GM19467 (cell line): ENCODE measurements around the gene ME3.
A peak's percentile ranks its signal among the peaks of the same experiment; 100 is the strongest.

Experiments
- ATAC-seq: cut with Tn5 transposase; IDR thresholded peaks from one replicate; pipeline ENCODE4 v1.9.1; 2021; ENCODE audit warnings: mild to moderate bottlenecking, moderate library complexity; ENCODE audit not compliant: unreplicated experiment

Gene ME3

DNA sequence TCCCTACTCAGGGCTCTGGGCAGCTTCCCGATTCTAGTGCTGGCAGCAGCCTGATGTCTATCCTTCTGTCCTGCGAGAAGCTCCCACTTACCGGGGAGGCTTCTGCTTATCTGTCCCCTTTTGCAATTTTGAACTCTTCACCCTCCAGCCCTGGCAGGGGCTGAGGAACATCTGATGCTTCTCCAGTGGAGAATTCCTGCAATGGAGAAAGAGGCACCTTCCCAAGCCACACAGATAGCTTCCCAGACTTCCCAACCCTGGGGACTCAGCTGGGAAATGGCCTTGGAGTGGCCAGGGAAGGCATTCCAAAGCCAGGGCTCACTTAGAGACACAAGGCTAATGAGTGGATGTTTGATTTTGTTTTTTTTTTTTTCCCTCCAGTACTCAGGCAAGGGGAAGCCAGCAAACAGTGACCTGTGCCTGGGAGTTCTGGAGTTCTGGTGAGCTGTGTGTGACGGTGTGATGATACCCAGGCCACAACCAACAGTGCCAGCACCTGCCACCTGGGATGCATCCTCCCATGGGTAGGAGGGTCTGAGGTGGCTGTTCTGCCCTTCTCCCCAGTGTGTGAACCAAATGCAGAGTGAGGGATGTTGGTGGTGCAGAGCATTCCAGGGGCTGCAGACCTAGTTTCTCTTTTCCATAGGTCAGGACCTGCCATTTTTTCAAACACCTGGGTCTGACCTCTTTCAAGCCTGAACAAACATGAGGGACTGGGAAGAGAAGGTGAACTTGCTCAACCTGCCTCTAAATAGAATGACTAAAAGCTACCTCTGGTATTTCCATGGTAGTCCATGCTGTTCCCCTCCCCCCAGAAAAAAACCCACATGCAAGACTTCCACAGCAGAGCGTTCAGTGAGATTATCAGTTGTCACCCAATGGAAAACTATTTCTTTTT, 202.7 kb downstream of the ME3 start:
- ATAC-seq: no peak

DNA sequence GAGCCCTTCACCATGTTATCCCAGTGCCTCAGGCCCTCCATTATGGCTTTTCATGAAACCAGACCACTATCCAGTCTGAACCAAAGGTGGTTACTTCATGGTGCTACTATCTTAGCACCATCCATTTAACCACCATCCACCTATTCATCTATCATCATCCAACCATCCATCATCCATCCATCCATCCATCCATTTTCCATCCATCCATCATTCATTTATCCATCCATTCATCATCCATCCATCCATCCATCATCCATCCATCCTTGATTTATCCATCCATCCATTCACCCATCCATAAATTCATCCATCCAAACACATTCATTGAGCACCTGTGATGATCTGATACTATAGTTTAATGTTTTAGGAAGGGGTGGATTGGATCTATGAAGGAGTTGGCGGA, 204.2 kb downstream of the ME3 start:
- ATAC-seq: no peak

DNA sequence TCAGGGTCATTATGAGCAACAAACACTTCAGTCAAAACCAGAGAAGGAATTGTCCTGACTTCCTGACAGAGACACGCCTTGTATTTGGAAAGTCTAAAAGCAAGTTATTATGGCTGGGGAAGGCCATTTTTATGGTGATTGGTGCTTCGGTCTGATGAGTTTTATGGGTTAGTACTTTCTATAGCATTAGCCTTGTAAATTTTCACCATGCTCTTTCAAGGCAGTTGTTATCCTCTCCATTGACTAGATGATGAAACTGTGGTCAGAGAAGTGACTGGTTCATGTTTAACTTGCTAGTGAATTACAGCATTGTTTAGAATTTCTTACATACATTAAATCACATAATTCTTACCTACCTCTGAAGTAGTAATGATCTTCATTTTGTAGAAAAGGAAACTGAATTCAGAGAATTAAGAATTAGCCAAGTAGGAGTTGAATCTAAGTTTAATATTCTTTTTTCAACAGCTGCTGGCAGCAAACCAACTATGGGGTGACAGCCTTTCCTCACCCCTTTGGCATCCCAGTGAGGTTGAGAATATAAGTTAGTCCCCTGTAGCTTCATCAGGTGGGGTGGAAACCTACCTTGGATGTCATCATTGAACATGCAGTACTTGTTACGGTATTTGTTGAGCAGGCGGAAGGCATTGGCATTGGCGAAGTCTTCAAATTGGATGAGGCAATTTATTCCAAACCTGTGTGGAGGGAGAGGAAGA, 207.8 kb downstream of the ME3 start:
- ATAC-seq: no peak

DNA sequence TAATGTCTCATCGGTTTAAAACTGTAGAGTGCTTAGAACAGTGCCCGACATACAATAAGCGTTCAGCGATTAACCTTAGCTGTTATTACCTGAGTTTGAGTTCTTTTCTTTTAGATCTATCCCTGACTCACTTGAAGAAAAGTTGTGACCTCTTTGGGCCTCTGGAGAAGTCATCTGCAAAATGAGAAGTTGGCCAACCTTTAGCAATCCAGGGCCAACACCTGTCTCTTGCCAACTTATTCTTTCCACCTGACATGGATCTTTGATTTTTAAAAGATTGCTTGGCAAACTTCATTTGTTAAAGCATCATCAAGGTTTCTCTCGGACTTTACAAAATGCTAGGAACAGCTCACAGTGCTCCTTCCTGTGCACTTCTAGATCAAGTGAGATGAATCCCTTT, 208.5 kb downstream of the ME3 start:
- ATAC-seq: no peak

DNA sequence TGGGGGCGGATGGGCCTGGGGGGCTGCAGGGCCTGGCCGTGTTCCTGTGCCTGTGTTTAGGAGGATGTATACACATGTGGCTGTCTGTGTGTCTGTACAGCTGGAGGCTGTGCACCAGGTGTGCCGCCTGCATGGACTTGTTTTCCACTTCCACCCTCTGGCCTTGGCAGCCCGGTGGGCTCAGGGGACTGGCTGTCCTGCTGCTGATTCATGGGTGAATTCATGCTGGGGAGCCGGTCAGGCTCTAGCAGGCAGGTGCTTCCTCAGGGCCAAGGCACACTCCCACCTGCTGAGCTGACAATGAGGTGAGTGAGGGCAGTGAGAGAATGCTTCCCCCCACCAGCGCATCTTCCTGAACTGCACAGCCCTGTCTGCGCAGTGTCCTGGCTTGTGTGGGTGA, 209.3 kb downstream of the ME3 start:
- ATAC-seq: no peak

DNA sequence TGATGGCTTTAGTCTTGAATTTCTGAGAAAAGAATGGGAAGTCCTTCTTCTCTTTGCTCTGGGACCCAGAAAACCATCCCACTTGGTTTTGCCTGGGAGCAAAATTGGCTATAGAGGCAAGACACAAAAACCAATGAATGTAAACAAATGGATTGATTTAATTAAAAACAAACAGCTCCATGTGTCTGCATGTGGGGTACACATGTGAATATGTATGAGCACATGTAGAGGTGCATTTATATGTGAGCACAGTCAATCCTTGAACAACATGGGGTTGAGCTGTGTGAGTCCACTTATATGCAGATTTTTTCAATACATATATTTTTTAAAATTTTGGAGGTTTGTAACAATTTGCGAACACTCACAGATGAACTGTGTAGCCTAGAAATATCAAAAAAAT, 210.5 kb downstream of the ME3 start:
- no peak for ATAC-seq

DNA sequence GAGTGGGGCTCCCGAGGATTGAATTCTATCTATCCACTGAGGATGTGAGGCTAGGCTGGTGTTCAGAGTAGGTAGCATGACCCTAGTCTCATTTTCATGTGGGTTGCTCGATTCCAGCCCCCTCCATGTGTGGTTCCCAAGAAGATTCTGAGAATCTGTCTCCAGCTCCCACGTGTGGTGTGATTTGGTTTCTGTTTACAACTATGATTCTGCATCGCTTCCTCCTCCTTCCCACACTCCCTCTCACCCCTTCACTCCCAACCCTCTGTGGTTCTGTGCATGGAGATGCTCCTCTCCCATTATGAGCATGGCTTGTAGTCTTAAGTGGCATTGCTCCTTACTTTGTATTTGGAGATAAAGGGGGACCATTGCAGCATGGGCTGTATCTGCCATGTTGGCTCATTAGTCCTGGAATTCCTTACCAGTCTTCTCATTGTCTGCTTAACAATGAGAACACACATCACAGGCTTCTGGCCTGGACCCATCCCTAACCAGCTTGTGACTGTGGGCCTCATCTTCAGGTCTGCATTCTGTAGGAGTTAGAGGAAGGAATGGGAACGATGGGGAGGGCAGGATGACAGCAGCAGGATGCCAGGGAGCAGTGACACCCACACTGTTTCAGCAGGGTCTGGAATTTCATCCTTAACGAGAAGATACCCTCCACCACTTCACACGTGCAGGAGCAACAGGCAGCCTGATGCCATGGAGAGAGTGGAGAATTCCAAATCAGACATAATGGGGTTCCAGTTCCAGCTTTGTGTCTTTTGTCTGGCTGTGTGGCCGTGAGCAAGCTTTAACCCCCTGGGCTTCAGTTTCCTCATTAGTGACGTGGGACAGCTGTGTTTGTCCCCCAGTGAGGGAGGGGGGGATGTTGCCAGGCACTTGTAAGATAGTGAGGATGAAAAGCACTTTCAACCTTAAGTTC, 211.7 kb downstream of the ME3 start:
- no peak for ATAC-seq

DNA sequence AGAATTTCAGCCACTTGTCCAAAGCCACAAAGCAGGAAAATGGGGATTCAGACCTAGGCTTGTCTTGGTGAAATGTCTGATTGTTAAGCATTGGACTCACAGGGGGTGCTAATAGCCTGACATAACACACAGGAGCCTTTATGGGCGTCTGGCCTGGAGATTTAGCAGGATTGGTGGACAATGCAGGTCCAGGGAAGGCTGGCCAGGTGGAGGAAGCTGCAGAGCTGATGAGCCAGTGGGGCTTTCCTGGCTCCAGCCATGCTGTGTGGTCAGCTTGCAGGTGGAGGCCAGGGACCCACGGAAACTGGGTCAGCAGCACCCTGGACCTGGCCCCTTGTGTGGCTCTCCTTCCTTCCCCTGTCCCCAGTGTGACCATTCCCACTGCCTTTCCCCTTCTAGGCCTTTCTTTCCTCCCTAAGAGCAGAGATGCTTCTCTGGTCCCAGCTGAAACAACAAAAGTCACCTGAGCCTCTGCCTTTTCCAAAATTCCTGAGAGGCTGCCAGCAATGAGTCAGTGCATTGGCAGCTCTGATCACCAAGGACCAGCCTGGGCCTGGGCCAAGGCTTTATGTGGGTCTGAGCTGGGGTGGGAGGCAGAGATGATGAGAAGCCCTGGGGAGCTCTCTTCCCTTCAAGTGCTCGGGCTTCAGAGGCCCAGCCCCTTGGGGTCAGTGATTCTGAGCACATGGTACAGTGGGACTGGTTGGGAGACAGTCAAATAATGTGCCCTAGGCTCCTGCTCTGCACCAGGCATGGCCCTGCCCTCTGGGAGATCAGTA, 212.5 kb downstream of the ME3 start:
- ATAC-seq: no peak

DNA sequence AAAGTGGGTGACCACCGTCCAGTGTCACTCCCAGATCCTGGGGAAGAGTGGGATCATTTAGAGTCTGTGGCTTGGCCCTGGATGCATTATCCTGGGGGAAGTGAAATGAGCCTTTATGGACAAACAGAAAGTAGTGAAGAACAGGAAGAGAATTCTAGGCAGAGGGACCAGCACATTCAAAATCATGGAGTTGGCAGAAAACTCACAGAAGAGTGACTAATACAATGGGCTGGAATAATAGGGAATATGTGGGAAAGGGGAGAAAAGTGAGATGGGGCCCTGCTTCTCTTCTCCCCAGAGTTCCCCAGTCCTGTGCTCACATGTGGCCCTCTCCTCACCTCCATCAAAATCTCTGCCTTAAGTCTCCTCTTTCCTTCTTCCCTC, 213.4 kb downstream of the ME3 start:
- ATAC-seq: no peak

DNA sequence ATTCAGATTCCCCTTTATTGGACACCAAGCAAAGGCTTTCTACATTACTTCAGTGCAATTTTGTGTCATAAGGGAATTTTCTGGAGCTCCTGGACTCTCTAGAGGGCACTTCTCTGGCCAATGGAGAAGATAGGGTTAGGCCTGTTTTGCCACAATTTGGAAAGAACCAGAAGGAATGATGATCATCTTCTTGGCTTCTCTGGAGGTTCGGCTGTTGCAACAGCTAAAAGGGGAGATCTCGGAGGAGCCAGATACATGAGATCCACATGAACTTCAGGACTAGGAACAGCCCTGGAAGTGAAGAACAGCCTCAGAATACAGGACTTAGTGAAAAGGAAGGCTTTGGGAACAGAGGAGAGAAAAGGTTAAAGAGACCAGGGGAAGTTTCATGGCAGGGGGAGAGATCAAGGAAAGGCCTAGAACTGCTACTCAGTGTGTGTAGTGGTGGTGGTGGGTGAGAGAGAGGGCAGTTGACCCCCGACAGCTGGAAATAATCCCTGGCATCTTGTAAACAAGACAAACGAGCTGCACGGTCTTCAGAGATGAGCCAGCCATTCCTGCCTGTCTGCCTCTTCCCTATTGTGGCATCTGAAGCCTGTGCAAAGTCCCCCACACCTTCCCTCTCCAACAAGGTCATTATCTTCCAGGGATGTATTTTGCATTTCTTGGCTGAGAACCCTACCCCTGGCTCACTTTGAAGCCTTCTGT, 214.0 kb downstream of the ME3 start:
- no peak for ATAC-seq

DNA sequence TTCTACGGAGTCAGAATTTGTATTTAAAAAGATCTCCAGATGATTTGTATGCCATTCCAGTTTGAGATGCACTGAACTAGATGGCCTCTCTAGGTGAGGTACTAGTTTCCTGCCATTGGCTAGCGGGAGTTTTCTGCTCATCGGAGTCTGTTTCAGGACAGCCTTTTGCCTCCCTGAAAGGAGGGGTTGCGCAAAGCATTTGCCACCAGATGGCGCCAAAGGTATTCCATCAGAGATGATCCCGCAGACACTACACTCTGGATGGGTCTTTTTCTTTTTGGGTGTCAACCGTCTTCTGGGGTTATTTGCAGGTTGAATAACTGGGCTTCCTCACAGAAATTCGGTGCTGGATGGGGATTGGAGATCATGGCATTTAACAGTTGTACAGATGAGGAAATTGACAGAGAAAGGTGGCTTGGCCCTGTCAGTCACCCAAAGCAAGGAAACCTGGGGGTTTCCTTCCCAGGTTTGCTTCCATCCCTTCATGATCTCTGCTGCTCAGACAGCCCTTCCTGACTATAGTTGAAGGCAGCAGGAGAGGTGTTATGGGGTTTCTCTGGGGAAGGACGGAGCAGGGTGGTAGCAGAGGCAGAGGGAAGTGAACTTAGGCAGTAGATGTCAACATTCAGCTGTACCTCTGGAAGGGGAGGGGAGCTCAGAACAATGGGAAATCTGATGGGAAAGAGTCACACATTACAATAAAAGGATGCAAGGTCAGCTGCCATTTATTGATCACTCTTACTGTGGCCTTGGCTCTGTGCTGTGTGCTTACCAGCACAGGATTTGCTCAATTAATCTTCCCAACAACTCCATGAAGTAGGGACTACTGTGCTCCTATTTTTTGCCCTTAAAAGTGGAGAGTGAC, 216.1 kb downstream of the ME3 start:
- ATAC-seq: peak; percentile 82

DNA sequence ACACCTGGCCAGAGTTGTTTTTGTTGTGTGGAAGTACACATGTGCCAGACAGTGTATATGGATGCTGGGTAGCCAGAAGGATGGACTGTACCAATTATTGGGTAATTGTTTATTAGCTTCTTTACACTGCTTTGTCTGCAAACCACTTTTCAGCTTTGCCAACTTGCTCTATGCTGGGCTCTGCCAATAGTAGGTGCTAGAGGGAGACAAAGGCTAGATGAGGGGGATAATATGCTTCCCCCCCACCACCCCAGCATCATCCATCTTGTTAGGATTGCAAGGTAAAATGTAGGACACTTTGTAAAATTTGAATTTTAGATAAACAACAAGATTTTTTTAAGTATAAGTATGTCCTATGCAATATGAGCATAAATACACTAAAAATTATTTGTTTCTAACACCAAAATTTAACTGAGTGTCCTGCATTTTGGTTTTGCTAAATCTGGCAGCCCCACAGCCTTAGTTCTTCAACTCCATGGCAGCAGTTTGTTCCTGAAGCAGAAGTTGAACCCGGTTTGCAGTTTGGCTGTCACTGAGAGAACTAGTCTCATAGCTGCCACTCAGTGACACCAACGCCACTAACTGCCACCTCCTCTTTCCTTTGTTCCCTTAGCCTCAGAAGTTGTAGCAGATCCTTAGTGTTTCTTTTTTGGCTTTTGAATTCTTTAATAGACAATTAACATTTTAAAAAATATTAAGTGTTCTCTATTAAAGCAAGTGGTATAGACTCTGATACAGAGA, 219.0 kb downstream of the ME3 start:
- no peak for ATAC-seq

DNA sequence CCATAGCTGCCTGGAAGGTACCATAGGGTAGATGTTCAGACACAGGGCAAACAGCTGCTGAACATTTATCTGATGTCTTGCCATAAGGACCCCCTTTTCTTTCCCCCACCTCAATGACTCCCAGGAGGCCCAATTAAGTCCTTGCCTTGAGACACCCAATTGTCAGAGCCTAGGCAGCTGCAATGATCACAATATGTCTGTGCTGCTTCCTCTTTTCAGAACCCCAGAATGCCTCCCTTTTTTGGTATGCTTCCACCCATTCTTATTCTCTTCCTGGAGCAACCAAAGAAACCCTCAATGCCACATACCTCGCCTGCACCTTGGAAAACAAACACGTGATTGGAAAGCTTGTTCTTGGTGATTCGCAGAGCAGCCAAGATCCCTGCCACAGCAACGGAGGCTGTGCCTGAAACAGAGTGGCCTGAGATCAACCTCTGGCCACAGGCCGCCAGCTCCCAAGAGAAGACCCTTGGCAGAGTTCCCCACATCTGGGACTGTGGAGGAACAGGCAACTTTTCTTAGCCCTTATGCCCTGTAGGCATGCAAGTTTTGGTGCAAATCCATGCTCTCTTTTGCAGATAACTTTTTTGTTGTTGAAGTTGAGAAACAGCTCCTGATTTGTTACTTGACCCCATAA, 222.3 kb downstream of the ME3 start:
- no peak for ATAC-seq

DNA sequence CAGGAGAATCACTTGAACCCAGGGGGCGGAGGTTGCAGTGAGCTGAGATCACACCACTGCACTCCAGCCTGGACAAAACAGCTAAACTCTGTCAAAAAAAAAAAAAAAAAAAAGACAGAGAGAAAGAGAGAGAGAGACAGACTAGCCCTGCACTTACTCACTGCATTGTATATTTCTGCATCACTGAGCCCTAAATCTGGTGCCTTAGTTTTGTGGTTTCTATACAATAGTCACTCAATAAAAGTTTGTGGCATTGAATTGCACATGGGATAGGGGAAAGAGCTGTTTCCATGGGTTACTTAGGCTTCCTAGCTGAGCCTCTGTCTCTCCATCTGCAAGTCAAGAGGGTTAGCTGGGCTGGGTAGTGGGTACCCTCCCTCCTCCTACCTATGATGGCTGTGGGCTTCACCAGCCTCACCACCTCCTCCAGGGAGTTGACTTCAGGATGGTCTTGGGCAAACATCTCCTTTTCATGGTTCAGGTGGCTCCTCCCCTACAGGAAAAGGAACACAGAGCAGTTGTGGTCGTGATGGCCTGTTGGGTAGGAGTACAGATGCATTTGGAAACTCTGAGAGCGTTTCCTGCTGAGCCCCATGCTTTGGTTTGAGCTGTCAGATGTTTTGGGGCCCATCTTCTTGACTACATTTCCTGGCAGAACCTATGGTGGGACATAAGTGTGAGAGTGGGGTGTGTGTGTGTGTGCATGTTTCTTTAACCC, 224.5 kb downstream of the ME3 start:
- no peak for ATAC-seq

DNA sequence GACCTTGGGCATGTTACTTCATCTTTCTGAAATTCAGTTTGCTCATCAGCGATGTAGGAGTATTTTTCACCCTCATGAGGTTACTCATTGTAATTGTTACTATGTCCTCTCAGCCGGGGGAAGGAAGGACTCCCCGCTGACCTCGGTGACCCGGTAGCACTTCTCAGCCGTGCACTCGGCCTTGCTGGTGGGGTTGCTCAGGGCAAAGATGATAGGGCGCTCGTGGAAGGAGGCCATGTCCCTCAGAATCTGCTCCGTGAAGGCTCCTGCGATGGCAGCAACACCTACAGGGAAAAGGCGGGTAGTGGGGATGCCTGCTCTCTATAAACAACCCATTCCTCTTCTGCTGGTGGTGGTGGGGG, 225.5 kb downstream of the ME3 start:
- no peak for ATAC-seq

DNA sequence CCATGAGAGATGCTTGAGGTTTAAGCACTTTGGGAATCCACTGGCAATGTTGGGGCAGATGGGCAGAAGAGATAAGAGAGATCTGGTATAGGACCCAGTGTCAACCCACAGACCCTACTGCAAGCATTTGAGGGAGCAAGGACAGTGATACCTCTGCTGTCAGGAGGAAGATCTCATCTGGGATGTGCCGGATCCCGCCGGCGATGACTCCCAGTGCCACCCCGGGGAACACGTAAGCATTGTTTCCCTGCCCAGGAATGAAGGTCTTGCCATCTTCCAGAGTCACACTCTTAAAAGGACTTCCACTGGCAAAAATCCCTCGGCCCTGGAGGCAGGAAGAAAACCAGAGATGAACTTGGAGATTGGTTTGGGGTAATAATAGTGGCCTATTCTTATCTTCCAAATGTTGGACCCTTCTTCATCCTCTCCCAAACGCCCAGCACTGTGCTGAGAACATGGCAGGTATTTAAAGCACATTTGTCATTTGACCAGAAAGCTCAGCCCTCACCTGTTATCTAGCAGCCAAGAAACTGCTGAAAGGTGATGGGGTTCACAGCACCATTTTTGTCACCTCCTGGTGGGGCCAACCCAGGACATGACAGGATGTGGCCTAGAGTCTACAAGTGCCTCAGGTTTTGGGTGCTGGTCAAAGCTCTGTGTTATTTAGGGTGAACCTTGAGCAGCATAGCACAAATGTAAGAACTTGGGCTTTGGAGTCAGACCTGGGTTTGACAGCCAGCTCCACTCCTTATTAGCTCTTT, 226.1 kb downstream of the ME3 start:
- no peak for ATAC-seq

DNA sequence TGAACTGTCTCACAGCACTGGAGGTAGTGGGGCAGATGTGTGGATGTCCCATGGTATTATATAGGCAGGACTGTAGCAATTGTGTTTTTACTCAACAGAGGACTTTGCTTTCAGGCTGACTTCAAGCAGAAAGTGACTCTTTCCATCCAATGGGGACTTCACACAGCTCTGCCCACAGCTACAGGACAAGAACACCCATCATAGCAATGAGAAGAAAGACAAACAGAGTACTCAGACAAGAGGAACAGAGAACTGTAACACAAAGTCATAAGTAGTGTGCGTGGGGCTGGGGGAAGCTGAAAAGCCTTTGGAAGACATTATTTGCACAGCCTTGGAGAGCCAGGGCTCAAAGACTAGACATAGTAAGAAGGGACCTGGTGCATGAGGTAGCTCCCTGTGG, 227.4 kb downstream of the ME3 start:
- ATAC-seq: no peak
